HL-60 (cell line): Measurements from ENCODE around the gene UNK.
"Not testable (repeated sequence)": the region's sequence is repeated elsewhere in the genome, so short reads cannot be mapped to it uniquely, and the experiment has no call there.

Source experiments
- DNase-seq, 2 experiments: peaks; one replicate each; pipeline ENCODE4 v3.0.0-alpha.2; 2010 to 2020; ENCODE audit warnings: low read depth in 1 of 2, low spot score in 1 of 2
- H3K27ac ChIP-seq: fragments of 250-450 bp; sonication (Bioruptor Pico); replicated peaks from 2 replicates; pipeline ENCODE4 v1.5.1; 2020; ENCODE audit warnings: mild to moderate bottlenecking, moderate library complexity
- H3K27me3 ChIP-seq: fragments of 250-450 bp; sonication (Bioruptor Pico); 2 replicates; pipeline ENCODE4 v1.5.1; 2021; ENCODE audit warnings: mild to moderate bottlenecking, moderate library complexity; ENCODE audit not compliant: insufficient read depth, poor library complexity, severe bottlenecking
- H3K4me3 ChIP-seq: replicated peaks from 2 replicates; pipeline ENCODE4 v1.5.1; 2011; ENCODE audit warnings: mild to moderate bottlenecking, control low read depth, low read length; ENCODE audit not compliant: insufficient read depth
- CTCF ChIP-seq: IDR thresholded peaks from one replicate; pipeline ENCODE4 v1.5.1; 2011; ENCODE audit warnings: low read length, control low read depth, inconsistent platforms; ENCODE audit not compliant: insufficient read depth
- GABPA ChIP-seq: IDR thresholded peaks from 2 replicates; pipeline ENCODE4 v1.6.1; 2012; ENCODE audit warnings: low read depth
- POLR2AphosphoS5 ChIP-seq: IDR thresholded peaks from 2 replicates; pipeline ENCODE4 v1.6.1; 2012; ENCODE audit warnings: low read depth
- REST ChIP-seq: IDR thresholded peaks from 2 replicates; pipeline ENCODE4 v1.6.1; 2012; ENCODE audit warnings: low read depth; ENCODE audit not compliant: insufficient replicate concordance
- SPI1 ChIP-seq: IDR thresholded peaks from 2 replicates; pipeline ENCODE4 v1.6.1; 2012; ENCODE audit warnings: low read depth, mild to moderate bottlenecking, borderline replicate concordance

The UNK gene

GRCh38 chr17:75856062-75856756 is 71.6 kb downstream of the UNK start:
- TF ChIP-seq REST (no peak), SPI1 (no peak), POLR2AphosphoS5 (0 out of 2 replicates have a peak, but pooled peaks have one; percentile 7), CTCF (no peak), GABPA (no peak)
- no peaks in the 10 kb centered on the region for H3K27me3 ChIP-seq
- H3K4me3 ChIP-seq, result peak overlapping the region; percentile 78
- DNase-seq, result no peak
- H3K27ac ChIP-seq, result peak overlapping the region; percentile 92

GRCh38 chr17:75859358-75859757 is 74.8 kb downstream of the UNK start:
- not testable (repeated sequence) for H3K27me3 ChIP-seq, H3K4me3 ChIP-seq, DNase-seq
- peak overlapping the region; percentile 90 for H3K27ac ChIP-seq

GRCh38 chr17:75861927-75862317 is 77.3 kb downstream of the UNK start:
- no peaks in the 10 kb centered on the region for H3K27me3 ChIP-seq
- H3K4me3 ChIP-seq, result no peak overlapping the region
- DNase-seq, result peak in 1 of 2 experiments; percentile 70
- H3K27ac ChIP-seq, result peak overlapping the region; percentile 43
- TF ChIP-seq POLR2AphosphoS5 (no peak), GABPA (no peak), CTCF (no peak), SPI1 (no peak), REST (no peak)

GRCh38 chr17:75864448-75864871 is 79.9 kb downstream of the UNK start:
- TF ChIP-seq REST, result no peak
- peak; percentile 57; the same call in 1 of the 2 replicates for TF ChIP-seq SPI1
- no peaks in the 10 kb centered on the region for H3K27me3 ChIP-seq
- peak overlapping the region; percentile 73 for H3K27ac ChIP-seq
- DNase-seq, result peak in 1 of 2 experiments; percentile 84
- H3K4me3 ChIP-seq, result no peak overlapping the region

GRCh38 chr17:75864887-75865286 is 80.3 kb downstream of the UNK start:
- peak overlapping the region; percentile 73 for H3K27ac ChIP-seq

GRCh38 chr17:75865404-75866188 is 81.0 kb downstream of the UNK start:
- H3K27ac ChIP-seq, H3K27me3 ChIP-seq, H3K4me3 ChIP-seq, DNase-seq: not testable (repeated sequence)

More at GRCh38 chr17:75864887-75865286, 80.3 kb downstream of the UNK start:
- not testable (repeated sequence) for H3K4me3 ChIP-seq, H3K27me3 ChIP-seq, DNase-seq
